A549 treated with DMSO at 1 μM for 4 hours (cell line): Measurements from ENCODE around the gene GAGE12C. TPM values are rescaled to one million over a fixed set of nuclear protein-coding genes. Genes with fewer than 3 reads are reported as not detected.

Source experiments
- total RNA-seq: library from RNA; stranded (reverse); fragments of 200-300 nt; extraction: Qiagen RNA extraction; gene quantifications from 5 replicates; pipeline ENCODE4 v1.2.3, GENCODE V29; 2022; ENCODE audit warnings: low read depth

GAGE12C gene, protein sequence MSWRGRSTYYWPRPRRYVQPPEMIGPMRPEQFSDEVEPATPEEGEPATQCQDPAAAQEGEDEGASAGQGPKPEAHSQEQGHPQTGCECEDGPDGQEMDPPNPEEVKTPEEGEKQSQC
- not detected in 5 replicates for total RNA-seq

GRCh38 chrX:49531877-49532276 is at the start of gene GAGE12C:
TSS of gene GAGE12C (plus strand) at chrX:49532177. CDS start at chrX:49533332, 1,155 bp downstream.

DNA sequence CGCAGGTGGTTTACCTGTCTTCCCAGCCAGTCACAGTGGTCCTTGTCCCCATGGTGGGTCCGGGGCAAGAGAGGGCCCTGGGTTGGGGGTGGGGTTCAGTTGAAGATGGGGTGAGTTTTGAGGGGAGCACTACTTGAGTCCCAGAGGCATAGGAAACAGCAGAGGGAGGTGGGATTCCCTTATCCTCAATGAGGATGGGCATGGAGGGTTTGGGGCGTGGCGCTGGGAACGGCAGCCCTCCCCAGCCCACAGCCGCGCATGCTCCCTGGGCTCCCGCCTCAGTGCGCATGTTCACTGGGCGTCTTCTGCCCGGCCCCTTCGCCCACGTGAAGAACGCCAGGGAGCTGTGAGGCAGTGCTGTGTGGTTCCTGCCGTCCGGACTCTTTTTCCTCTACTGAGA is 9.5 kb downstream of the GAGE12C start, which contains the start of gene GAGE12D:
TSS of gene GAGE12D (plus strand) at position 301 of the 400 bp plus-strand sequence. CDS start 1,155 bp downstream, outside the sequence.

GRCh38 chrX:49550989-49551388 is 19.0 kb downstream of the GAGE12C start, which contains the start of gene GAGE12E:
TSS of gene GAGE12E (plus strand) at chrX:49551289. CDS start at chrX:49552444, 1,155 bp downstream.

GRCh38 chrX:49560542-49560941 is 28.6 kb downstream of the GAGE12C start, which contains the start of gene GAGE12F:
TSS of gene GAGE12F (plus strand) at chrX:49560842. CDS start at chrX:49561997, 1,155 bp downstream.

GRCh38 chrX:49570100-49570499 is 38.1 kb downstream of the GAGE12C start, which contains the start of gene GAGE12G:
TSS of gene GAGE12G (plus strand) at chrX:49570400. CDS start at chrX:49571555, 1,155 bp downstream.

DNA sequence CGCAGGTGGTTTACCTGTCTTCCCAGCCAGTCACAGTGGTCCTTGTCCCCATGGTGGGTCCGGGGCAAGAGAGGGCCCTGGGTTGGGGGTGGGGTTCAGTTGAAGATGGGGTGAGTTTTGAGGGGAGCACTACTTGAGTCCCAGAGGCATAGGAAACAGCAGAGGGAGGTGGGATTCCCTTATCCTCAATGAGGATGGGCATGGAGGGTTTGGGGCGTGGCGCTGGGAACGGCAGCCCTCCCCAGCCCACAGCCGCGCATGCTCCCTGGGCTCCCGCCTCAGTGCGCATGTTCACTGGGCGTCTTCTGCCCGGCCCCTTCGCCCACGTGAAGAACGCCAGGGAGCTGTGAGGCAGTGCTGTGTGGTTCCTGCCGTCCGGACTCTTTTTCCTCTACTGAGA is 47.7 kb downstream of the GAGE12C start, which contains the start of gene GAGE12H:
TSS of gene GAGE12H (plus strand) at position 301 of the 400 bp plus-strand sequence. CDS start 1,155 bp downstream, outside the sequence.

Other genes starting within 250 kb of the GAGE12C start
- gene GAGE10, start 228.5 kb upstream of the GAGE12C start, total RNA-seq = not detected in 5 replicates
- gene GAGE12J, start 210.1 kb upstream of the GAGE12C start, total RNA-seq = not detected in 5 replicates
- gene GAGE13, start 200.6 kb upstream of the GAGE12C start, total RNA-seq = not detected in 5 replicates
- not detected in 5 replicates for gene GAGE12D, start 9.6 kb downstream of the GAGE12C start, total RNA-seq
- gene GAGE12E, start 19.1 kb downstream of the GAGE12C start, total RNA-seq = not detected in 5 replicates
- gene GAGE12F, start 28.7 kb downstream of the GAGE12C start, total RNA-seq = not detected in 5 replicates
- not detected in 5 replicates for gene GAGE12G, start 38.2 kb downstream of the GAGE12C start, total RNA-seq
- gene GAGE12H, start 47.8 kb downstream of the GAGE12C start, total RNA-seq = not detected in 5 replicates
- not detected in 5 replicates for gene GAGE2A, start 57.3 kb downstream of the GAGE12C start, total RNA-seq
- gene GAGE1, start 66.8 kb downstream of the GAGE12C start, total RNA-seq = not detected in 5 replicates
- gene PAGE1, start 163.8 kb downstream of the GAGE12C start, total RNA-seq = 0.28 to 0.43 TPM in 2 of 5 replicates, not detected in the others